Mesodermal cell (in vitro differentiated cells): ENCODE data around the gene PLEKHA4.
"Not testable (repeated sequence)": the region's sequence is repeated elsewhere in the genome, so short reads cannot be mapped to it uniquely, and the experiment has no call there.

Experiments used
- H3K27ac ChIP-seq: 2 replicates; pipeline ENCODE4 v1.7.0; 2013; ENCODE audit warnings: mild to moderate bottlenecking, low read depth, low read length, moderate library complexity; ENCODE audit not compliant: severe bottlenecking
- H3K36me3 ChIP-seq: 2 replicates; pipeline ENCODE4 v1.7.1; 2013; ENCODE audit warnings: mild to moderate bottlenecking, low read length, moderate library complexity; ENCODE audit not compliant: control insufficient read depth, insufficient read depth
- H3K4me1 ChIP-seq: one replicate; pipeline ENCODE4 v1.7.1; 2013; ENCODE audit warnings: mild to moderate bottlenecking, low read length; ENCODE audit not compliant: insufficient read depth, control insufficient read depth, poor library complexity, severe bottlenecking
- H3K4me3 ChIP-seq: 2 replicates; pipeline ENCODE4 v1.7.0; 2013; ENCODE audit warnings: low read length, control low read depth, mild to moderate bottlenecking; ENCODE audit not compliant: insufficient read depth, poor library complexity, severe bottlenecking; ENCODE audit errors: extremely low read depth
- H3K9me3 ChIP-seq: 2 replicates; pipeline ENCODE4 v1.7.1; 2013; ENCODE audit warnings: mild to moderate bottlenecking, low read length, moderate library complexity; ENCODE audit not compliant: control insufficient read depth
- WGBS, 2 experiments: methylation state at CpG; one replicate each; pipeline ENCODE4 v1.1.5; 2013; ENCODE audit warnings: missing lambda C conversion rate in 2 of 2; ENCODE audit not compliant: insufficient coverage in 2 of 2; 5-methylcytosine and 5-hydroxymethylcytosine counted together

PLEKHA4 gene

GRCh38 chr19:48903788-48904187, 35.4 kb upstream of the PLEKHA4 start:
- not testable (repeated sequence) for H3K27ac ChIP-seq, H3K4me1 ChIP-seq, H3K4me3 ChIP-seq, H3K9me3 ChIP-seq
- H3K36me3 ChIP-seq: peaks cover 58% of the 10 kb centered on the region

- peaks cover 45% of the 10 kb centered on the region for H3K36me3 ChIP-seq
- H3K27ac ChIP-seq, H3K4me1 ChIP-seq, H3K9me3 ChIP-seq, H3K4me3 ChIP-seq: not testable (repeated sequence)
- 96 to 98% methylated on average over 3 to 6 of the region's 7 CpGs for WGBS, 2 experiments
These were observed 33.9 kb upstream of the PLEKHA4 start for GRCh38 chr19:48902291-48902690.

GRCh38 chr19:48900477-48901406, 32.3 kb upstream of the PLEKHA4 start:
- WGBS, 2 experiments: 38 to 41% methylated on average over 8 to 21 of the region's 24 CpGs
- Histone ChIP-seq H3K9me3 (no peaks in the 10 kb centered on the region), H3K27ac (peak overlapping the region; percentile 87), H3K4me1 (peaks cover 5% of the 10 kb centered on the region), H3K4me3 (peak overlapping the region; percentile 96), H3K36me3 (peaks cover 30% of the 10 kb centered on the region)

GRCh38 chr19:48899781-48900476, 31.5 kb upstream of the PLEKHA4 start, which contains the start of gene NUCB1:
NUCB1 (plus strand) TSS chr19:48900312; CDS start chr19:48900797, 485 bp downstream.
- Histone ChIP-seq H3K36me3 (peaks cover 22% of the 10 kb centered on the region), H3K4me3 (peak within 1 kb of the TSS; percentile 96), H3K4me1 (peaks cover 5% of the 10 kb centered on the region), H3K27ac (peak within 1 kb of the TSS; percentile 87), H3K9me3 (no peaks in the 10 kb centered on the region)
- 1 to 5% methylated on average over 25 to 29 of the region's 34 CpGs for WGBS, 2 experiments

GRCh38 chr19:48899386-48899749, 31.0 kb upstream of the PLEKHA4 start:
- H3K9me3 ChIP-seq: not testable (repeated sequence)

GRCh38 chr19:48897181-48897580, 28.8 kb upstream of the PLEKHA4 start:
- H3K4me3 ChIP-seq: no peak overlapping the region
- H3K4me1 ChIP-seq: peaks cover 11% of the 10 kb centered on the region
- no peak overlapping the region for H3K27ac ChIP-seq
- H3K9me3 ChIP-seq: no peaks in the 10 kb centered on the region
- peaks cover 7% of the 10 kb centered on the region for H3K36me3 ChIP-seq
- WGBS, 2 experiments: 72 to 82% methylated on average over 4 to 5 of the region's 5 CpGs

More at GRCh38 chr19:48899386-48899749, 31.0 kb upstream of the PLEKHA4 start:
- not testable (repeated sequence) for H3K27ac ChIP-seq, H3K4me1 ChIP-seq
- WGBS, 2 experiments: 97% methylated on average over 8 of the region's 11 CpGs; no CpG with 5 or more reads in 1 of the 2 experiments
- H3K4me3 ChIP-seq: peak overlapping the region; percentile 96
- H3K36me3 ChIP-seq: peaks cover 17% of the 10 kb centered on the region

- 83 to 94% methylated on average over 8 to 23 of the region's 25 CpGs for WGBS, 2 experiments
- H3K27ac ChIP-seq: no peak overlapping the region
- H3K9me3 ChIP-seq: no peaks in the 10 kb centered on the region
- H3K36me3 ChIP-seq: no peaks in the 10 kb centered on the region
- H3K4me1 ChIP-seq: peaks cover 17% of the 10 kb centered on the region
- no peak overlapping the region for H3K4me3 ChIP-seq
These were observed 27.8 kb upstream of the PLEKHA4 start for GRCh38 chr19:48896191-48896720.

- Histone ChIP-seq H3K27ac (no peak overlapping the region), H3K9me3 (no peaks in the 10 kb centered on the region), H3K4me3 (no peak overlapping the region), H3K36me3 (no peaks in the 10 kb centered on the region), H3K4me1 (peaks cover 11% of the 10 kb centered on the region)
- WGBS, 2 experiments: 90 to 97% methylated on average over 15 to 21 of the region's 21 CpGs
These were observed 26.8 kb upstream of the PLEKHA4 start for GRCh38 chr19:48895226-48895625.

DNA sequence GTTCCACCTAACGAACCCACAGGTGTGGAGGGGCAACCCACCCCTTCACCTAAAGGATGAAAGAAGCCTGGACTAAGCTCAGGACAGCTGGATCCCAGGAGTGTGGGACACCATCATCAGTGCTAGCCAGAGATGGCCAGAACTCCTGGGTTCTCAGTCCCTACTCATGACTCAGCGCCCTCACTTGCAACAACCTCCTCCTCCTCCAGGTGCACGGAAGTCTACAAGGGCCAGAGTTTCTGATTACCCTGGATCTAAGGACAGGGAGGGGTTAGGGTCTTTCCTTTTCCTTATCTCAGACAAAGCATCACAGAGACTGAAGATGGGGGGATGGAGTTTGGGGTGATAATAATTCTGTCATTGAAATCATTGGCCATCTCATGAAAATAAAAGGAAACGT, 22.1 kb upstream of the PLEKHA4 start:
- 86 to 100% methylated on average over 1 of the region's 4 CpGs for whole genome bisulfite sequencing, 2 experiments
- Histone ChIP-seq H3K9me3 (no peaks in the 10 kb centered on the region), H3K36me3 (no peaks in the 10 kb centered on the region), H3K27ac (no peak overlapping the region), H3K4me3 (no peak overlapping the region), H3K4me1 (peaks cover 11% of the 10 kb centered on the region)

GRCh38 chr19:48889496-48889895, 21.1 kb upstream of the PLEKHA4 start:
- H3K4me1 ChIP-seq, H3K4me3 ChIP-seq, H3K36me3 ChIP-seq, H3K27ac ChIP-seq, H3K9me3 ChIP-seq: not testable (repeated sequence)
- no CpG with 5 or more reads among the region's 3 CpGs for WGBS, 2 experiments
